BE2C (cell line): ENCODE data around the gene C1orf167.

Experiments used
- DNase-seq: peaks from one replicate; pipeline ENCODE4 v3.0.0-alpha.2; 2020
- H3K27me3 ChIP-seq: fragments of 250-450 bp; sonication (Bioruptor Pico); 2 replicates; pipeline ENCODE4 v1.5.1; 2020; ENCODE audit warnings: mild to moderate bottlenecking
- H3K36me3 ChIP-seq: fragments of 250-450 bp; sonication (Bioruptor Pico); 2 replicates; pipeline ENCODE4 v1.5.1; 2020; ENCODE audit warnings: mild to moderate bottlenecking
- H3K4me1 ChIP-seq: fragments of 250-450 bp; sonication (Bioruptor Pico); 2 replicates; pipeline ENCODE4 v1.5.1; 2020
- H3K4me3 ChIP-seq: 2 replicates; pipeline ENCODE4 v1.5.1; 2011; ENCODE audit warnings: low read depth, low read length
- H3K9me3 ChIP-seq: fragments of 250-450 bp; sonication (Bioruptor Pico); 2 replicates; pipeline ENCODE4 v1.5.1; 2020
- TF ChIP-seq, protein P1 (sequence below): IDR thresholded peaks from 2 replicates; pipeline ENCODE4 v1.5.1; 2012; ENCODE audit warnings: mild to moderate bottlenecking, low read depth, low read length

C1orf167 gene

DNA sequence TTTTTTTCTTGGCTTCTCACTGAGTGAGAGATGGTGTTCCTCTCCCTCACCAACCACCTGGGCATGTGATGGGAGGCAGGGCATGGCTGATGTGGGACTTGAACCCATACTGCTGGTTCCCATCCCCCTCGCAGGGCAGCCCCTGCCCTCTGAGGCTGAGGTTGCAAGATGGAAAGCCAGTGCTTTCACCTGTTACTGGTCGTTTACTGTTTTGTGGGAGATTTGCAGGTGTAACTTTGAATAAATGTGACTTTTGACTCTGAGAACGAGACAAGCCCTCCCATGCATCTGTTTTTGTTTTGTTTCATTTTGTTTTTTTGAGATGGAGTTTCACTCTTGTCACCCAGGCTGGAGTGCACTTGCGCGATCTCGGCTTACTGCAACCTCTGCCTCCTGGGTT lies 21.6 kb downstream of the C1orf167 start:
- Histone ChIP-seq H3K9me3 (no peaks in the 10 kb centered on the region), H3K36me3 (no peaks in the 10 kb centered on the region), H3K4me1 (no peaks in the 10 kb centered on the region), H3K27me3 (no peaks in the 10 kb centered on the region), H3K4me3 (no peak overlapping the region)
- no peak for DNase-seq
- TF ChIP-seq, protein P1, sequence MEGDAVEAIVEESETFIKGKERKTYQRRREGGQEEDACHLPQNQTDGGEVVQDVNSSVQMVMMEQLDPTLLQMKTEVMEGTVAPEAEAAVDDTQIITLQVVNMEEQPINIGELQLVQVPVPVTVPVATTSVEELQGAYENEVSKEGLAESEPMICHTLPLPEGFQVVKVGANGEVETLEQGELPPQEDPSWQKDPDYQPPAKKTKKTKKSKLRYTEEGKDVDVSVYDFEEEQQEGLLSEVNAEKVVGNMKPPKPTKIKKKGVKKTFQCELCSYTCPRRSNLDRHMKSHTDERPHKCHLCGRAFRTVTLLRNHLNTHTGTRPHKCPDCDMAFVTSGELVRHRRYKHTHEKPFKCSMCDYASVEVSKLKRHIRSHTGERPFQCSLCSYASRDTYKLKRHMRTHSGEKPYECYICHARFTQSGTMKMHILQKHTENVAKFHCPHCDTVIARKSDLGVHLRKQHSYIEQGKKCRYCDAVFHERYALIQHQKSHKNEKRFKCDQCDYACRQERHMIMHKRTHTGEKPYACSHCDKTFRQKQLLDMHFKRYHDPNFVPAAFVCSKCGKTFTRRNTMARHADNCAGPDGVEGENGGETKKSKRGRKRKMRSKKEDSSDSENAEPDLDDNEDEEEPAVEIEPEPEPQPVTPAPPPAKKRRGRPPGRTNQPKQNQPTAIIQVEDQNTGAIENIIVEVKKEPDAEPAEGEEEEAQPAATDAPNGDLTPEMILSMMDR = no peak

DNA sequence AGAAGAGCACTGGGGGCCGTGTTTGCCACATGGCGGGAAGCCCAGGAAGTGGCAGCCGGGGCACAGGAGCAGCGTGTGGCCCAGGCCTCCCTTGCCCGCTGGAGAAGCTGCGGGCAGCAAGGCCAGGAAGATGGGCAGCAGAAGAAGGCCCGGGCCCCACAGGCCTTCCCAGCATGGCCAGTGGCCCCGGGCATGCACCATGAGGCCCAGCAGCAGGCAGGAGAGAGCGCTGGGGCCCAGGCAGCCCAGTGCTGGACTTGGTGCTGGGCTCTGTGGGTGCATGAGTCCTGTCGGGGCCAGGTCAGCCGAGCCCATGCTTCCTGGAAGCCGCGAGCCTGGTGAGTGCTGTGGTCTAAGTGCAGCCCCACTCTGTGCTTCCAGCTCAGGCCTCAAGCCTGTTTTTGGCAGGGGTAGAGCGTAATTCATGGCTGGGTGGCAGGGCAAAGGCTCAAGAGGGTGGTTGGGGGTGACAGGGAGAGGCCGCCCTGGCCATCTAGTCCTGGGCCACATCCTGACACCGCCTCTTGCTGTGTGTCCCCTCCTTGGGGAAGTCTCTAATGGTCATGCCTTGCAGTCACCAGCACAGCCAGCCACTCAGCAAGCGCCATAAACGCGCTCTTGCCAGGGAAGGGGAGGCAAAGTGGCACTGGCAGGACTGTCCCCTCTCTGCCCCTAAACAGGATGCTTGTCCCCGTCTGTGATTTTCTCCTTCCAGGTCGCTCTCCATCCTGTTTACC lies 22.4 kb downstream of the C1orf167 start:
- Histone ChIP-seq H3K4me3 (no peak overlapping the region), H3K36me3 (no peaks in the 10 kb centered on the region), H3K4me1 (no peaks in the 10 kb centered on the region), H3K27me3 (no peaks in the 10 kb centered on the region), H3K9me3 (no peaks in the 10 kb centered on the region)
- no peak for DNase-seq
- TF ChIP-seq, protein P1 = no peak

DNA sequence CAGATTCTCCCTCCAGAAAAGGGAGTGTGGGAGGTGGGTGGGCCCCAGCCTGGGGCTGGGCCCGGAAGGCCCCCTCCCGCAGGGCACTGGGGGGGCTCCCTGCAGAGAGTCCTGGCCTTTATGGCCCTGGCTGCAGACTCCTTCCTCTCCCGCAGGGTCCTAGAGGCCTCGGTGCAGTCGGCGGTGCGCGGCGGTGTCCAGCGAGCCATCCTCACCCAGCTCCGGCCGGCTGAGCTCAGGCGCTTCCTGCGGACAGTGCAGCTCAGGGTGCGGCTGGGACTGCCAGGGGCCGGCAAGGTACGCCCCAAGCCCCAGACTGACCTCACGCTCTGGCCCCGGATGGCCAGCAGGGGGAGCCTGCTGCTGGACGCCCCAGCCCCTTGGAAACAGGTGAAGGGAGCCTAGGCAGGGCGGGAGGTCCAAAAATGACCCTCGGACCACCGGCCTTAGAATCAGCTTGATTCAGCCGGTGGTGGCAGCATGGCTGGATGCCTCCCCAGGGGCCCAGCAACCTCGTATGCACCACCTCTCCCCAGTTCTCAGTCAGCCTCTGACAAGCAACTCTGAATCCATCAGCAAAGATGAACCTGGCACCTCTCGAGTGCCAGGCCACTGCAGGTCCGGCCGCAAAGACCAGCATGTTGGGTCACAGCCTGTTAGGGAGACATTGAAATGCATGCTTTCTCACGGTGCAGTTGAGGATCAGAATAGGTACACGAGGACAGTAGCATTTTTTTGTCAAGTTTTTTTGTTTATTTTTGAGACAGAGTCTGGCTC lies 23.2 kb downstream of the C1orf167 start:
- TF ChIP-seq, protein P1 = peak; percentile 66
- H3K4me3 ChIP-seq = no peak overlapping the region
- DNase-seq = peak; percentile 57

DNA sequence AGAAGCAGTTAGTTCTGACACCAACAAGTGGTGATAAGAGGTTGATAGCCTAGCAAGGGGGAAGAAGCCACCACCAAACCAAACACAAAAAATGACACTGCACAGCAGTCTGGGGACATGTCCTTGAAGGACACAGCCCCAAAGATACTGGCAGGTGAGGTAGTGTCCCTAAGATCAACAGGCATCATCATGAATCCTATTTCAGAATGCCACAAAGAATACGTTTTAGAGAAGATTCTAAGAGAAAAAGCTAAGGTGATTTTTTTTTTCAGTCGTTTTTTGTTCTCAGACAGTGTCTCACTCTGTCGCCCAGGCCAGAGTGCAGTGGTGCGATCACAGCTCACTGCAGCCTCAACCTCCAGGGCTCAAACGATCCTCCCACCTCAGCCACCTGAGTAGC lies 24.2 kb downstream of the C1orf167 start:
- Histone ChIP-seq H3K9me3 (no peaks in the 10 kb centered on the region), H3K27me3 (no peaks in the 10 kb centered on the region), H3K4me3 (no peak overlapping the region), H3K4me1 (no peaks in the 10 kb centered on the region), H3K36me3 (no peaks in the 10 kb centered on the region)
- TF ChIP-seq, protein P1 = no peak
- DNase-seq = no peak

More for the DNA sequence above, 23.2 kb downstream of the C1orf167 start:
- H3K4me1 ChIP-seq = no peaks in the 10 kb centered on the region
- H3K27me3 ChIP-seq = no peaks in the 10 kb centered on the region
- no peaks in the 10 kb centered on the region for H3K9me3 ChIP-seq
- H3K36me3 ChIP-seq = no peaks in the 10 kb centered on the region

DNA sequence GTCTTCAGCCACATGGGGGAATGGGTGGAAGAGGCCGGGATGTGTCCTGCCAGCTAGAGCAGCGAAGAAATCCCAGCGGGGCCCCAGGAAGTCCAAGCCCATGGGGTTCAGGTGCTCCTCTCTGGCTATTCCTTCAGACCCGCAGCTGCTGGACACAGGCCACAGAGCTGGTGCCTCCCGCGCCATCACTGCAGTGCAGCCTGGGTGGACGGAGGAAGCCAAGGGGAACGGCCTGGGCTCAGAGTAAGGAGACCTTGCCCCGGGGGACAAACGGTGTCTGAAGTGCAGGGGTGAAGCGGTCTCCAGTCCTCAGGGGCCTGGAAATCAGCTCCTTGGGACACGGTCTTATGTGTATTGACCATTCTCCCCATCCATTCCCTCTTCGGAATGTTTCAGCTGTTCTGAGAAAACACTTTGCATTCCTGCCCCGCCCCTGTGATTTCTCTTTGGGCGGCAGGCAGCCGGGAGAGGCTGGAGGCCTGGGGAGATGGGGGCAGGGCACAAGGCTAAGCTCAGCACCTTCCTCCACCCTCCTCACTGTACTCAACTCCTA lies 25.3 kb downstream of the C1orf167 start:
- no peak overlapping the region for H3K4me3 ChIP-seq
- no peaks in the 10 kb centered on the region for H3K9me3 ChIP-seq
- no peak for DNase-seq
- no peaks in the 10 kb centered on the region for H3K36me3 ChIP-seq
- TF ChIP-seq, protein P1 = no peak
- no peaks in the 10 kb centered on the region for H3K27me3 ChIP-seq
- no peaks in the 10 kb centered on the region for H3K4me1 ChIP-seq
